Astrocyte of the cerebellum (primary cell): Measurements from ENCODE around the gene WDR82.

Source experiments
- DNase-seq: peaks from one replicate; pipeline ENCODE4 v3.0.0-alpha.2; 2011; ENCODE audit warnings: low read depth
- H3K4me3 ChIP-seq: 2 replicates; pipeline ENCODE4 v1.5.1; 2011; ENCODE audit warnings: mild to moderate bottlenecking, low read depth, low read length, moderate library complexity
- in situ Hi-C: cut with HindIII; loops from 2 replicates; pipeline ENCODE4 v1.10.0; 2017; ENCODE audit warnings: low sequenced_read_pairs
- TF ChIP-seq, protein P1 (sequence below): IDR thresholded peaks from 2 replicates; pipeline ENCODE4 v1.5.1; 2012; ENCODE audit warnings: low read length, low read depth, moderate library complexity, mild to moderate bottlenecking; ENCODE audit errors: missing control alignments

The WDR82 gene

DNA sequence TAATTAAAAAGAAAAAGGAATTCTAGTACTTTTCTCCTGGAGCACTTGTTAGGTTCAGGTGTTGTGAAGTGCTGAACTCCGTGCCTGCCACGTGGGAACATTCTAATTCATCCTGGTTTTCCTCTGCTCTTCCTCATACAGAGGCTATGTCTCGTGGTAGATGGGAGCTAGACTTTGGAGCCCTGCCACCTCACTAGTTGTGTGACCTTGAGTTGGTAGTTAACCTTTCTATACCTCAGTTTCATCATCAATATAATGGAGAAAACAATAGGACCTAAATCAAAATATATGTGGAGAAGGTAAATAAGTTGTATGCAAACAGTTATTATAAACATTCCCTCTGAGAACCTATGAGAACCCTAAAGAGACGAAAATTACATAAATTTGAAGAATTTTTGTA lies 69.9 kb downstream of the WDR82 start:
- in situ Hi-C loops = no loop called here
- no peak for DNase-seq
- TF ChIP-seq, protein P1, sequence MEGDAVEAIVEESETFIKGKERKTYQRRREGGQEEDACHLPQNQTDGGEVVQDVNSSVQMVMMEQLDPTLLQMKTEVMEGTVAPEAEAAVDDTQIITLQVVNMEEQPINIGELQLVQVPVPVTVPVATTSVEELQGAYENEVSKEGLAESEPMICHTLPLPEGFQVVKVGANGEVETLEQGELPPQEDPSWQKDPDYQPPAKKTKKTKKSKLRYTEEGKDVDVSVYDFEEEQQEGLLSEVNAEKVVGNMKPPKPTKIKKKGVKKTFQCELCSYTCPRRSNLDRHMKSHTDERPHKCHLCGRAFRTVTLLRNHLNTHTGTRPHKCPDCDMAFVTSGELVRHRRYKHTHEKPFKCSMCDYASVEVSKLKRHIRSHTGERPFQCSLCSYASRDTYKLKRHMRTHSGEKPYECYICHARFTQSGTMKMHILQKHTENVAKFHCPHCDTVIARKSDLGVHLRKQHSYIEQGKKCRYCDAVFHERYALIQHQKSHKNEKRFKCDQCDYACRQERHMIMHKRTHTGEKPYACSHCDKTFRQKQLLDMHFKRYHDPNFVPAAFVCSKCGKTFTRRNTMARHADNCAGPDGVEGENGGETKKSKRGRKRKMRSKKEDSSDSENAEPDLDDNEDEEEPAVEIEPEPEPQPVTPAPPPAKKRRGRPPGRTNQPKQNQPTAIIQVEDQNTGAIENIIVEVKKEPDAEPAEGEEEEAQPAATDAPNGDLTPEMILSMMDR = no peak
- no peak overlapping the region for H3K4me3 ChIP-seq

DNA sequence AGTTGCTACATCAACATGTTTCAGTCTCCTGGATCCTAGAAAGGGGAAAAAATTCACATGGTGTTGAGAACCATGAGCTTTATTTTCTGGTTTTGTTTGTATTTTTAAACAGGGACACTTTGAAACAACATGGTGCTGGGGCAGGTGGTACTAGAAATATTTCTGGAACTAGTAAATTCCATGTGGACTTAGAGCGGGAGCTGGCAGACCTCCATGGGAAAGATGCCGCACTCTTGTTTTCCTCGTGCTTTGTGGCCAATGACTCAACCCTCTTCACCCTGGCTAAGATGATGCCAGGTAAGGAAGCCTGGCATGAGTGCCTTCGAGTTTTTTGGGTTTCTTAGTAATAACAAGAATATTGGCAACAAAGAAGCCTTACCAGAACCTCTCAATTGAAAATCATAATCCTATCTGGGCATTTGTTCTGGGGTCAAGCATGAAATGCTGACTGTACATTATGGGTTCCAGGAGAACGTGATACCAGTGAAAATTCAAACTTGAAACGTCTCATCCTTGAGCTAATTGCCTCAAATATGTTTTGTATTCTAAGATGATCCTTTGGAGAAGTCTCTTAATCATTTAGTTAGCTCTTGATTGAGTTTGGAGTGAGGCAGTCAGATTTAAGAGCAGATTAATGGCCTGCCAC lies 72.6 kb downstream of the WDR82 start:
- DNase-seq = peak; percentile 16
- H3K4me3 ChIP-seq = no peak overlapping the region
- TF ChIP-seq, protein P1 = no peak
- in situ Hi-C loops = no loop called here
